GM19351 (cell line): Measurements from ENCODE around the gene KCNT1.

Source experiments
- ATAC-seq: cut with Tn5 transposase; IDR thresholded peaks from one replicate; pipeline ENCODE4 v1.9.1; 2021; ENCODE audit warnings: mild to moderate bottlenecking, moderate library complexity; ENCODE audit not compliant: unreplicated experiment

Gene KCNT1

GRCh38 chr9:135744333-135745070 is 42.5 kb downstream of the KCNT1 start:
- no peak for ATAC-seq

DNA sequence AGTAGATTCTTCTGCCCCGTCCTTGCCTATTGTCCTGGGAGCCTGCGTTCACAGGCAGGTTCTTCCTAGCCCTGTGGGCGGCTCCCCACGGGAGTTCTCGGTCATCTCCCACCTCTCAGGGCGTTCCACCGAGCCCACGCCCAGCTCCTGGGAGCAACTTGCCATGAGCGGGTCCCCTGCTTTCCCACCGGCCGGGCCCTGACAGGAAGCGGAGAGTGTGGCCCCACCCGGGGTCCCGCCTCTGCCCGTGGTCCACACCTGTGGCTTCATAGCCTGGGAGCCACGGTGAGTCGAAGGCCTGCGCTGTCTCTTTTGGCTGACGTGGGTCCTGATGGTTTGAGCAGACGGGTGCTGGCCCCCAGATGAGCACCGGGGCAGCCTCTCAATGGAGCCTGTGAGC is 43.2 kb downstream of the KCNT1 start:
- ATAC-seq, result no peak

GRCh38 chr9:135745686-135746324 is 43.8 kb downstream of the KCNT1 start:
- no peak for ATAC-seq

DNA sequence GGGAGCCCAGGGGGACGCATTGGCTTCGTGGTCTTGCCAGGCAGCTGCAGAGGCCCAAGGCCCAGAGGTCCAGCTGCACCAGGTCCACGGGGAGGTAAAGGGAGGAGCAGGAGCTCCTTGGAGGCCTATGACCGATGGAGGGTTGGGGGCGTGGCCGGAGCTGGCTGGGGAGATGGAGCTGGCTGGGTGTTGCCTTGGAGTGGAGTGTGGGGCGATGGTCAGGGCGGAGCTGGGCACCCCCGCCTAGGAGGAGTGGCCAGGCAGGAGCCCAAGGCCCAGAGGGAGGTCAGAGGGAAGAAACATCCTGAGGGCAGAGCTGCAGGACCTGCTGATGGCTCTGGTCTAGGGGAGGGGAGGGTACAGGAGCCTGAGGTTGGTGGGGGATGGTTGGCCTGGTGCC is 44.6 kb downstream of the KCNT1 start:
- no peak for ATAC-seq

DNA sequence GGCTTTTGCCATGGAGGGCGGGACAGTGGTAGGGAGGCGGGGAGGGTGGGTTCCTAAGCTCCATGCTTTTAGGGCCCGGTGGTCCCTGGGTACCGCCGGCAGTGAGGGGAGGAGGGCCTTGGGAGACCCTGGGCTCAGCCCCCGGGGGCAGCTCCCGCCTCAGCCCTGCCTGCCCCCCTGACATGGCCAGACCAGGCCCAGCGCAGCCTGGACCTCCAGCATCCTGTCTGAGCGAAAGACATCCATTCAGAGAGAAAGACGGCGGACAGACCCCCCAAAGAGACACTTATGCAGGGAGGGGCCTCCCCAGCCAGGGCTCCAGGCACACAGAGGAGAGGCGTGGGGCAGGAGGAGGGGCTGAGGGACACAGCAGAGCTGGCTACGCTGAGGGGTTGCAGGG is 45.3 kb downstream of the KCNT1 start:
- ATAC-seq, result no peak

DNA sequence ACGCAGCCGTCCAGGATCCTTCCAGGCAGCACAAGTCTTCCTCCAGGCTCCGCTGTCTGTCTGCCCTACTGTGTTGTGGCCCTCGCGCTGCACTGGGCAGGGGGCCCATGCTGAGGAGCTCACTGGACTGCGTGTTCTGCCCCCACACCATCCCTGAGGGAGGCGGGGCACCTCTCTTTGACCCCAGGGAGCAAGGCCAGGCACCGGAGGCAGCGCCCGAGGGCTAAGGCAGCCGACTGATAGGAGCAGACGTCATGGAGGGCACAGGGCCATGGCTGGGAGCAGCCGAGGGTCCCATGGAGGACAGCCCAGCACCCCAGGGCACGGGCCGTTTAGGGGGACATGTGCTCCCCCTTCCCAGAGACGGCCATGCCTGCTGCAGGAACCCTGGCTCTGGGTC is 46.7 kb downstream of the KCNT1 start:
- ATAC-seq, result no peak

DNA sequence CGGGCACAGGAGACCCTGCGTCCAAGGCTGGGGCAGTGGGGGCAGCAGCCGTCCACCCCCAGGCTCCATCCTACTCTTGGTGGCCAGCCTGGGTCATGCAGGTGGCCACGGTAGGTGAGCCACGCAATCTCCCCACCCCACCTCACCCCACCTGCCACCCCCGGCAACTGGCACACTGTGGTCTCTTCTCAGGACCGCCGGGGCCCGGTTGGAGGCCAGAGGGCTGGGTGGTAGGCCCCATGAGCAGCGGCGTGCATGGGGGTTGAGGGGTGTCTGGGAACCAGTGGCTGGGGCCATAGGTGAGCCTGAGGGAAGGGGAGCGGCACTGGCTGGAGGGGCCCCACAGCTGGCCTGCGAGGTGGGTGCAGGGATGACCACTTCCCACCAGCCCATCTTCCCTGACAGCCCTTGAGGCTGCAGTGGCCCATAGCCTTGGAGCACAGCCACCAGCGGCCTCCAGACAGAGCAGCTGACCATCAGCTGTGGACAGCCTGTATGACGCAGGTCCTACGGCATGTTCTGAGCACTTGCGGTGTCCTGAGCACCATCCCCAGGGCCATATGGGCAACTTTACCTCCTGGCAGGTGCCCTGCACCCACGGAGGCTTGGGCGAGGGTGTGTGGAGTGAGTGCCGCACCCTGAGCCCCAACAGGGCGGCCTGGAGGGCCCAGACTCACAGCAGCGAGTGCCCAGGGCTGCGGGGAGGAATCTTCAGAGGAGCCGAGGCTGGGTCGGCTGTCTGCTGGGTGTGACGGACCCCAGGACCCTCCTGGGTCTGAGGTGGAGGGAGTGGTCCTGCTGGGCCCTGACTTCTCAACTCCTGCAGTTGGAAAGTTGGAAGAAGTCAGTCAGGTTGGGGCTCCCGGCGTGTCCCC is 47.4 kb downstream of the KCNT1 start:
- ATAC-seq, result no peak

GRCh38 chr9:135750786-135751185 is 48.8 kb downstream of the KCNT1 start:
- ATAC-seq, result no peak

DNA sequence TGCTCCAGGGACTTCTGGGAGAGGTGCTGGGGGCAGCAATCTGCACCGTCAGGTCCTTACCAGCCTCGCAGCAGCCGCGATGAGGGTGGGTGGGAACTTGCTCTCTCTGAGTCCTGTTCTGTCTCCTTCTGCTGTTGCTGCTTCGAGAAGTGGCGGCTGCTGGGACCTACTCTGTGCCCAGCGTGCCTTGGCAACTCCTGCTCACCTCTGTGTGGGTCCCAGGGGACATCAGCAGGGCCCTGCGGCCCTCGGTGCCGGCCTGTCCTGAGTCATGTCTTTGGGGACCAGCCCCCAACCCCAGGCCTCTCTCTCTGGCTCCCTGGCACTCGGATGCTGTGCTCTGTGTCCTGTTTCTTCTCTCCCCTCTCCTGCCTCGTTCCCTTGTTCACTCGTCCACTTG is 49.5 kb downstream of the KCNT1 start:
- no peak for ATAC-seq

GRCh38 chr9:135752281-135753204 is 50.6 kb downstream of the KCNT1 start:
- no peak for ATAC-seq

GRCh38 chr9:135753391-135754105 is 51.6 kb downstream of the KCNT1 start:
- ATAC-seq, result no peak

- no peak for ATAC-seq
Observed at GRCh38 chr9:135756576-135756975, 54.6 kb downstream of the KCNT1 start.

GRCh38 chr9:135757356-135757755 is 55.4 kb downstream of the KCNT1 start:
- no peak for ATAC-seq

- ATAC-seq, result no peak
Observed at GRCh38 chr9:135758056-135758455, 56.1 kb downstream of the KCNT1 start.

- no peak for ATAC-seq
Observed at GRCh38 chr9:135758870-135759269, 56.9 kb downstream of the KCNT1 start.

DNA sequence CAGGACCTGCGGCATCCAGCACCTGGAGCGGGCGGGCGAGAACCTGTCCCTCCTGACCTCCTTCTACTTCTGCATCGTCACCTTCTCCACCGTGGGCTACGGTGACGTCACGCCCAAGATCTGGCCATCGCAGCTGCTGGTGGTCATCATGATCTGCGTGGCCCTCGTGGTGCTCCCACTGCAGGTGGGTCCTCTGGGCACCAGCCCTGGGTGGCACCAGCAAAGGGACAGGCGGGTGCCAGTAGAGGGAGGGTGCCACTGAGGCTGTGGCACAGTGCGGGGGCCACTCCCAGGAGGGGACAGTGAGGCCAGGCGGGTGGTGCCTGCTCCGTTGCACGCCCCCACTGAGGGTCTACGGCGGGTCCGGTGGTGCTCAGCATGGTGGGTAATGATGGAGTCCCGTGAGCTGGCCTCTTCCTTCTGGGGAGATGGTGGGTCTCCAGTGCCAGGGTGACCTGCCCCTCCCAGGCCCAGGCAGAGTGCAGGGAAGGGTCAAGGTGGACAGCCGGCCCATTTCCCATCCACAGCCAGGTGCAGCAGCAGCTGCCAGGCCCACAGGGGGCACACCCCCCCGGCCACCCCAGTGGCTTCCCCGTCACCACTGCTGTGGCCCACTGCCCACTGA is 57.8 kb downstream of the KCNT1 start:
- ATAC-seq, result no peak

DNA sequence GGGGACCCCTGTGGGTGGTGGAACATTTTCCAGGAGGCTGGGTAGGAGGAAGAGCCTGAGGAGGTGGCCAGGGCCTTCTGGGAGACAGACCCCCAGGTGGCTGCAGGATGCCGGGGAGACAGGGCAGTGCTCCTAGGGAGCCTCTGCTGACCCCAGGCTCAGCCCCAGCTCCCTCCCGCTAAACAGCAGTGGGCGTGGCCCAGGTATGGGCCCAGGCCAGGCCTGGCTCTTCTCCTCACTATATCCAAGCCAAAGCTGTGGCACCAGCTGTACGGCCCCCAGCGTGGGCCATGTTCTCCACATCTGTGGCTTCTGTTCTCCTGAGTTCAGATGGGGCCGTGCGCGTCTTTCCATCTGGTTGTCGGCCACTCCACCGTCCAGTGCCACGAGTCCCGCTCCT is 58.5 kb downstream of the KCNT1 start:
- no peak for ATAC-seq

GRCh38 chr9:135761150-135761844 is 59.3 kb downstream of the KCNT1 start:
- ATAC-seq, result no peak

DNA sequence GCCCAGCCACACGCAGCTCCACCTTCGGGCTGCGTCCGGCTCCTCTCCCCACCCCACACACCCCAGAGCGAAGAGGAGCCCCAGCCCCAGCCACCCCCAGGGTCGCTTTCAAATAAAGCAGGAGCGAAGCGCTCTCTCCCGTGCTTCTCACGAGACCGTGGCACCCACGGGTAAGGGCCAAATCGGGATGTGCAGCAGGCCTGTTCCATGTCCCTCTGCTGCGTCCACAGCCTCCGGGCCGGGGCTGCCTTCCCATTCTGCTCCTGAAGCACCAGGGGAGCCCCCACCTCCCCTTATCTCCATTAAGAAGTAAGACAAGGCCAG is 59.8 kb downstream of the KCNT1 start:
- ATAC-seq, result no peak
